ENCODE results near the gene TKT. TPM values are rescaled to one million over a fixed set of nuclear protein-coding genes. Genes with fewer than 3 reads are reported as not detected.

TKT gene
- total RNA-seq, 4 donors from 2014 or later = 130 to 171 (median 145) TPM

GRCh38 chr3:53242642-53243041, 13.2 kb downstream of the TKT start:
- Histone ChIP-seq H3K9me3 (no peaks in the 10 kb centered on the region), H3K36me3 (peaks cover 0 to 39% (median 0%) of the 10 kb centered on the region in 3 donors), H3K27me3 (no peaks in the 10 kb centered on the region), H3K27ac (no peak overlapping the region), H3K4me3 (no peak overlapping the region), H3K4me1 (peaks cover 0 to 38% (median 5%) of the 10 kb centered on the region in 4 donors)
- no peak for DNase-seq
- TF ChIP-seq CTCF (IDR thresholded peaks at IDR 0.05) = no peak
- no peak for TF ChIP-seq POLR2A (IDR thresholded peaks at IDR 0.05)

- no peak for DNase-seq
- H3K4me1 ChIP-seq = peaks cover 0 to 40% (median 5%) of the 10 kb centered on the region in 4 donors
- no peaks in the 10 kb centered on the region for H3K9me3 ChIP-seq
- no peaks in the 10 kb centered on the region for H3K27me3 ChIP-seq
- no peak overlapping the region for H3K4me3 ChIP-seq
- peaks cover 0 to 39% (median 0%) of the 10 kb centered on the region in 3 donors for H3K36me3 ChIP-seq
- no peak overlapping the region for H3K27ac ChIP-seq
- TF ChIP-seq POLR2A (IDR thresholded peaks at IDR 0.05) (no peak), CTCF (IDR thresholded peaks at IDR 0.05) (no peak)
These were observed 13.7 kb downstream of the TKT start for GRCh38 chr3:53242155-53242554.

GRCh38 chr3:53240989-53241972, 14.5 kb downstream of the TKT start:
- Histone ChIP-seq H3K27ac (no peak overlapping the region), H3K27me3 (no peaks in the 10 kb centered on the region), H3K4me1 (peaks cover 0 to 49% (median 9%) of the 10 kb centered on the region in 4 donors), H3K36me3 (peaks cover 0 to 39% (median 0%) of the 10 kb centered on the region in 3 donors), H3K9me3 (no peaks in the 10 kb centered on the region), H3K4me3 (no peak overlapping the region)
- no peak for DNase-seq
- no peak for TF ChIP-seq POLR2A (IDR thresholded peaks at IDR 0.05)
- TF ChIP-seq CTCF (IDR thresholded peaks at IDR 0.05) = no peak

- Histone ChIP-seq H3K27ac (no peak overlapping the region), H3K36me3 (peaks cover 0 to 43% (median 0%) of the 10 kb centered on the region in 3 donors), H3K27me3 (no peaks in the 10 kb centered on the region), H3K4me1 (peaks cover 0 to 55% (median 11%) of the 10 kb centered on the region in 4 donors), H3K9me3 (no peaks in the 10 kb centered on the region), H3K4me3 (no peak overlapping the region)
- TF ChIP-seq CTCF (IDR thresholded peaks at IDR 0.05) (no peak), POLR2A (IDR thresholded peaks at IDR 0.05) (no peak)
- DNase-seq = no peak
These were observed 16.0 kb downstream of the TKT start for GRCh38 chr3:53239800-53240199.

- Histone ChIP-seq H3K27ac (peak overlapping the region in 3 of 4 donors; percentile 45 to 84 (median 78)), H3K4me1 (peaks cover 0 to 51% (median 11%) of the 10 kb centered on the region in 4 donors), H3K4me3 (no peak overlapping the region), H3K27me3 (no peaks in the 10 kb centered on the region), H3K36me3 (peaks cover 0 to 52% (median 0%) of the 10 kb centered on the region in 3 donors), H3K9me3 (no peaks in the 10 kb centered on the region)
- DNase-seq = no peak
- TF ChIP-seq CTCF (IDR thresholded peaks at IDR 0.05) (no peak), POLR2A (IDR thresholded peaks at IDR 0.05) (no peak)
These were observed 16.9 kb downstream of the TKT start for GRCh38 chr3:53238886-53239285.

All from Peyer's patch (tissue), 4 donors.